ENCODE results near the gene BTBD8.

GRCh38 chr1:92136341-92136740 is 56.2 kb downstream of the BTBD8 start:
- TF ChIP-seq CTCF (conservative IDR thresholded peaks at IDR 0.05; ENCODE audit: low read length) (no peak), EZH2phosphoT487 (IDR thresholded peaks at IDR 0.05; ENCODE audit: borderline replicate concordance) (no peak)

Measured in Loucy (cell line).